ENCODE results near the gene MAPK12. TPM values are rescaled to one million over a fixed set of nuclear protein-coding genes. Genes with fewer than 3 reads are reported as not detected.

MAPK12 gene
- polyA plus RNA-seq, 1 donor from 2014 or later: 36.7 TPM

DNA sequence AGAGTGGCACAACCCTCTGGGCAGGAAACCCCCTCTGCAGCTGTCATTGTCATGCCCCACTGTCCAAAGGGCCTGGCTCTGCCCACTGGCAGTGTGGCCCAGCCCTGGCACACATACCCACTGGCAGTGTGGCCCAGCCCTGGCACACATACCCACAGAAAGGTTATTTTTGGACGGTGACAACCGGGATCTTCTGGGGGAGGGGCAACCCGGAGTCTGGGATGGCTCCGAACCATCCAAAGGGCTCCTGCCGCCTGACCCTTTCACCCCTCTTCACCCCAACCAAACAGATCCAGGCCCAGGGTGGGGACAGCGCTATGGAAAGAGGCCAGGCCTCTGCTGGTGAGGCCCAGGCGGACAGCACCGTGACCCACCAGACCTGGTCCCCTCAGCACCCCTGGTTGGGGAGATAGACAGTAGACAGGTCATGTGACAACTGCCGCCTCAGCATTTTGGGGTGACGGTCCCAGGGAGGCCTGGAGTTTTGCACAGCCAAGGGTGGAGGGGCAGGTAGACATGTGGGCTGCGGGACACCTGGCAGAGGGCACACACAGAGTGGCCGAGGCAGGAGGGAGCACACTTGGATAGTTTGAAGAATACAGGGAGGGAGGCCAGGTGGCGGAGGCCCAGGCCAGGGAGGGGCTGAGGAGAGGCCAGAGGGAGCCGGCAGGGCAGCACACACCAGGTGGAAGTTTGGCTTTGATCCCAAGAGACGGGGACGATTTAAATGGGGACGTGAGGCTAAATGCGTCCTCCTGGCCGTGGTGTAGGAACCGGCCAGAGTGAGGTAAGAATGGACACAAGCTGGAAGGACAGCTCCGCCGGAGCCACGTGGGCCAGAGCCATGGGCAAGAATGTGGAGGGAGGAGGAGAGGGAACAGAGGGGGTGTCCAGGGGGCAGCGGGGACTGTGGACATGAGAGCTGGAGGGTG is 2.9 kb downstream of the MAPK12 start:
- Histone ChIP-seq H3F3A (ENCODE audit: insufficient read depth, low read length, poor library complexity, severe bottlenecking) (no peaks in the 10 kb centered on the region), H3K4me2 (ENCODE audit: low read length) (no peak overlapping the region), H3K4me3 (ENCODE audit: low read length) (no peak overlapping the region), H3K27ac (ENCODE audit: low read length) (no peak overlapping the region), H3K79me2 (replicated peaks; ENCODE audit: insufficient read depth, low read length) (peaks cover 6% of the 10 kb centered on the region), H4K20me1 (ENCODE audit: insufficient read depth) (no peaks in the 10 kb centered on the region), H3K9me3 (ENCODE audit: low read length) (no peaks in the 10 kb centered on the region), H3K36me3 (ENCODE audit: insufficient read depth, low read length) (no peaks in the 10 kb centered on the region), H2AFZ (ENCODE audit: low read depth, low read length) (no peak overlapping the region), H3K27me3 (ENCODE audit: insufficient read depth, low read depth, low read length) (no peaks in the 10 kb centered on the region), H3K9me2 (ENCODE audit: insufficient read depth, low read length) (no peaks in the 10 kb centered on the region), H3K9ac (ENCODE audit: low read length) (no peak overlapping the region)
- TF ChIP-seq RAD21 (conservative IDR thresholded peaks at IDR 0.05): no peak
- TF ChIP-seq, protein P1, sequence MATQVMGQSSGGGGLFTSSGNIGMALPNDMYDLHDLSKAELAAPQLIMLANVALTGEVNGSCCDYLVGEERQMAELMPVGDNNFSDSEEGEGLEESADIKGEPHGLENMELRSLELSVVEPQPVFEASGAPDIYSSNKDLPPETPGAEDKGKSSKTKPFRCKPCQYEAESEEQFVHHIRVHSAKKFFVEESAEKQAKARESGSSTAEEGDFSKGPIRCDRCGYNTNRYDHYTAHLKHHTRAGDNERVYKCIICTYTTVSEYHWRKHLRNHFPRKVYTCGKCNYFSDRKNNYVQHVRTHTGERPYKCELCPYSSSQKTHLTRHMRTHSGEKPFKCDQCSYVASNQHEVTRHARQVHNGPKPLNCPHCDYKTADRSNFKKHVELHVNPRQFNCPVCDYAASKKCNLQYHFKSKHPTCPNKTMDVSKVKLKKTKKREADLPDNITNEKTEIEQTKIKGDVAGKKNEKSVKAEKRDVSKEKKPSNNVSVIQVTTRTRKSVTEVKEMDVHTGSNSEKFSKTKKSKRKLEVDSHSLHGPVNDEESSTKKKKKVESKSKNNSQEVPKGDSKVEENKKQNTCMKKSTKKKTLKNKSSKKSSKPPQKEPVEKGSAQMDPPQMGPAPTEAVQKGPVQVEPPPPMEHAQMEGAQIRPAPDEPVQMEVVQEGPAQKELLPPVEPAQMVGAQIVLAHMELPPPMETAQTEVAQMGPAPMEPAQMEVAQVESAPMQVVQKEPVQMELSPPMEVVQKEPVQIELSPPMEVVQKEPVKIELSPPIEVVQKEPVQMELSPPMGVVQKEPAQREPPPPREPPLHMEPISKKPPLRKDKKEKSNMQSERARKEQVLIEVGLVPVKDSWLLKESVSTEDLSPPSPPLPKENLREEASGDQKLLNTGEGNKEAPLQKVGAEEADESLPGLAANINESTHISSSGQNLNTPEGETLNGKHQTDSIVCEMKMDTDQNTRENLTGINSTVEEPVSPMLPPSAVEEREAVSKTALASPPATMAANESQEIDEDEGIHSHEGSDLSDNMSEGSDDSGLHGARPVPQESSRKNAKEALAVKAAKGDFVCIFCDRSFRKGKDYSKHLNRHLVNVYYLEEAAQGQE (IDR thresholded peaks at IDR 0.05; ENCODE audit: borderline replicate concordance): no peak
- TF ChIP-seq SMC3 (conservative IDR thresholded peaks at IDR 0.05; ENCODE audit: poor library complexity): no peak
- no peak for TF ChIP-seq EP300 (conservative IDR thresholded peaks at IDR 0.05; ENCODE audit: poor library complexity, severe bottlenecking)
- no peak for TF ChIP-seq TAF1 (IDR thresholded peaks at IDR 0.05; ENCODE audit: low read depth)
- TF ChIP-seq, protein P2, sequence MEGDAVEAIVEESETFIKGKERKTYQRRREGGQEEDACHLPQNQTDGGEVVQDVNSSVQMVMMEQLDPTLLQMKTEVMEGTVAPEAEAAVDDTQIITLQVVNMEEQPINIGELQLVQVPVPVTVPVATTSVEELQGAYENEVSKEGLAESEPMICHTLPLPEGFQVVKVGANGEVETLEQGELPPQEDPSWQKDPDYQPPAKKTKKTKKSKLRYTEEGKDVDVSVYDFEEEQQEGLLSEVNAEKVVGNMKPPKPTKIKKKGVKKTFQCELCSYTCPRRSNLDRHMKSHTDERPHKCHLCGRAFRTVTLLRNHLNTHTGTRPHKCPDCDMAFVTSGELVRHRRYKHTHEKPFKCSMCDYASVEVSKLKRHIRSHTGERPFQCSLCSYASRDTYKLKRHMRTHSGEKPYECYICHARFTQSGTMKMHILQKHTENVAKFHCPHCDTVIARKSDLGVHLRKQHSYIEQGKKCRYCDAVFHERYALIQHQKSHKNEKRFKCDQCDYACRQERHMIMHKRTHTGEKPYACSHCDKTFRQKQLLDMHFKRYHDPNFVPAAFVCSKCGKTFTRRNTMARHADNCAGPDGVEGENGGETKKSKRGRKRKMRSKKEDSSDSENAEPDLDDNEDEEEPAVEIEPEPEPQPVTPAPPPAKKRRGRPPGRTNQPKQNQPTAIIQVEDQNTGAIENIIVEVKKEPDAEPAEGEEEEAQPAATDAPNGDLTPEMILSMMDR (IDR thresholded peaks at IDR 0.05; ENCODE audit: poor library complexity, severe bottlenecking): no peak
- TF ChIP-seq EZH2 (IDR thresholded peaks at IDR 0.05; ENCODE audit: borderline replicate concordance, insufficient read depth, low read length, poor library complexity, severe bottlenecking): no peak
- TF ChIP-seq MXI1 (conservative IDR thresholded peaks at IDR 0.05; ENCODE audit: poor library complexity, severe bottlenecking): no peak
- no peak for TF ChIP-seq POLR2AphosphoS5 (IDR thresholded peaks at IDR 0.05)

DNA sequence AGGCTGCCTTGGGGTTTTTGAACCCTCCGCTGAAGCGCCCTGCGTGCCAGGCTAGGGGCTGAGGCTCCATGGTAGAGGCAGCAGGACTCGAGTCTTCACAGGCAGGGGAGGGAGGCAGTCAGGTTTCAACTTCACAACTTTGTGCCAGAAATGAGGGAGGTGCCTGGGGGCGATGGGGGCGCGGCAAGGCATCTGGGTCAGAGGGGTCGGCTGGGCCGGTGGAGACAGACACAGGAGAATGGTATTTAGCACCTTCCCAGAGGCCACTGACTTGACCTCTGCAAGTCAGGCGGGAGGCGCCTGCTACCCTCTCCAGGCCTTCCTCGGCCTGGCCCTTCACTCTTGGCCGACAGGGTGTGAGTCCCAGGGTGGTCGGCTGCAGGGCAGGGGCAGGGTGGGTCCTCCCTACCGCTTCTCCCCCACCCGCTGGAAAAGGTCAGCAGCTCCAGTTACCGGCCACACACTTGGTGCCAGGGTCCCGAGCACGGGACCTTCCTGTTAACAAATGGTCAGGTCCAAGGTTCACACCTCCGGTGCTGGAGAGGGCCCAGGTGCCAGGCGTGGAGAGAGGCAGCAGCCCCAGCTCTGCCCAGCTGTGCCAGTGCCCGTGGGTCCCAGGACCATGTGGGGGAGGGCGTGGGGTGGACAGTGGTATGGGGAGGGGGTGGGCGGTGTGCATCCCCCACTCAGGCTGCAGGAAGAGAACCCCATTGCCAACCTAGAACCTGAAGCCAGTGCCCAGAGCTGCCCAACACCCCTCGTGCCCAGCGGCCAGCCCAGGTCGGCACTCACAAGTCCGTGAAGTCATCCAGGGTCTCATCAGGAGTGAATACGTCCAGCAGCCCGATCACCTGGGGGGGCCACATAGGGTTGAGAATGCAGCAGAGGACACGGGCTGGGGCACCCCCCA is 3.8 kb downstream of the MAPK12 start:
- no peaks in the 10 kb centered on the region for H4K20me1 ChIP-seq (ENCODE audit: insufficient read depth)
- H3F3A ChIP-seq (ENCODE audit: insufficient read depth, low read length, poor library complexity, severe bottlenecking): no peaks in the 10 kb centered on the region
- H2AFZ ChIP-seq (ENCODE audit: low read depth, low read length): no peak overlapping the region
- H3K9ac ChIP-seq (ENCODE audit: low read length): no peak overlapping the region
- TF ChIP-seq MXI1 (conservative IDR thresholded peaks at IDR 0.05; ENCODE audit: poor library complexity, severe bottlenecking) (no peak), TAF1 (IDR thresholded peaks at IDR 0.05; ENCODE audit: low read depth) (no peak), EP300 (conservative IDR thresholded peaks at IDR 0.05; ENCODE audit: poor library complexity, severe bottlenecking) (no peak), POLR2AphosphoS5 (IDR thresholded peaks at IDR 0.05) (no peak), SMC3 (conservative IDR thresholded peaks at IDR 0.05; ENCODE audit: poor library complexity) (no peak), EZH2 (IDR thresholded peaks at IDR 0.05; ENCODE audit: borderline replicate concordance, insufficient read depth, low read length, poor library complexity, severe bottlenecking) (no peak), RAD21 (conservative IDR thresholded peaks at IDR 0.05) (no peak)
- TF ChIP-seq, protein P1 (IDR thresholded peaks at IDR 0.05; ENCODE audit: borderline replicate concordance): no peak
- TF ChIP-seq, protein P2 (IDR thresholded peaks at IDR 0.05; ENCODE audit: poor library complexity, severe bottlenecking): no peak
- no peaks in the 10 kb centered on the region for H3K36me3 ChIP-seq (ENCODE audit: insufficient read depth, low read length)
- peaks cover 6% of the 10 kb centered on the region for H3K79me2 ChIP-seq (replicated peaks; ENCODE audit: insufficient read depth, low read length)
- no peaks in the 10 kb centered on the region for H3K9me2 ChIP-seq (ENCODE audit: insufficient read depth, low read length)
- H3K27ac ChIP-seq (ENCODE audit: low read length): no peak overlapping the region
- H3K27me3 ChIP-seq (ENCODE audit: insufficient read depth, low read depth, low read length): no peaks in the 10 kb centered on the region
- H3K4me3 ChIP-seq (ENCODE audit: low read length): no peak overlapping the region
- H3K9me3 ChIP-seq (ENCODE audit: low read length): no peaks in the 10 kb centered on the region
- H3K4me2 ChIP-seq (ENCODE audit: low read length): no peak overlapping the region
